HepG2 (cell line): ENCODE data around the gene ZMIZ2. TPM values are rescaled to one million over a fixed set of nuclear protein-coding genes. Genes with fewer than 3 reads are reported as not detected.

Experiments used
- ATF7-NPFF ChIP-seq: sonication (generic); formaldehyde crosslinking; IDR thresholded peaks from 2 replicates; pipeline ENCODE4 v1.8.1; 2023; ENCODE audit warnings: mild to moderate bottlenecking, low read depth, missing genetic modification reagents, moderate library complexity
- CEBPG ChIP-seq: IDR thresholded peaks from 2 replicates; pipeline ENCODE4 v1.6.1; 2016
- DMAP1 ChIP-seq: IDR thresholded peaks from 2 replicates; pipeline ENCODE4 v1.6.1; 2016
- ESRRA ChIP-seq: sonication (generic); formaldehyde crosslinking; IDR thresholded peaks from 2 replicates; pipeline ENCODE4 v1.5.1; 2020; ENCODE audit warnings: mild to moderate bottlenecking, low read depth, missing genetic modification reagents
- GFI1 ChIP-seq: sonication (generic); formaldehyde crosslinking; IDR thresholded peaks from 2 replicates; pipeline ENCODE4 v1.5.0; 2020; ENCODE audit warnings: missing genetic modification reagents, mild to moderate bottlenecking, borderline replicate concordance
- HOXA5 ChIP-seq: sonication (generic); formaldehyde crosslinking; IDR thresholded peaks from 2 replicates; pipeline ENCODE4 v1.4.0; 2020; ENCODE audit warnings: missing genetic modification reagents
- IKZF1 ChIP-seq: fragments of 450-650 bp; IDR thresholded peaks from 2 replicates; pipeline ENCODE4 v1.7.1; 2016
- MYNN ChIP-seq: sonication (generic); formaldehyde crosslinking; IDR thresholded peaks from 2 replicates; pipeline ENCODE4 v1.4.0; 2020; ENCODE audit warnings: mild to moderate bottlenecking, low read depth, missing genetic modification reagents
- NR2C2 ChIP-seq: sonication (generic); formaldehyde crosslinking; IDR thresholded peaks from 2 replicates; pipeline ENCODE4 v1.4.0; 2020; ENCODE audit warnings: missing genetic modification reagents, mild to moderate bottlenecking, moderate library complexity, borderline replicate concordance
- NR2F6 ChIP-seq, 2 experiments: IDR thresholded peaks; 2 replicates each; pipeline ENCODE4 v1.6.1; 2016; ENCODE audit warnings: antibody characterized with exemption in 1 of 2, mild to moderate bottlenecking in 1 of 2
- POLR2AphosphoS2 ChIP-seq: IDR thresholded peaks from 2 replicates; pipeline ENCODE4 v1.6.1; 2011; ENCODE audit warnings: low read depth, low read length, improper control_type of control experiment
- RXRA ChIP-seq: sonication (generic); formaldehyde crosslinking; IDR thresholded peaks from 2 replicates; pipeline ENCODE4 v1.5.1; 2020; ENCODE audit warnings: missing genetic modification reagents
- ZFP1 ChIP-seq: IDR thresholded peaks from 2 replicates; pipeline ENCODE4 v1.6.1; 2016
- ZNF160 ChIP-seq: sonication (generic); formaldehyde crosslinking; IDR thresholded peaks from 2 replicates; pipeline ENCODE4 v1.8.0; 2022; ENCODE audit warnings: mild to moderate bottlenecking, inconsistent platforms, missing genetic modification reagents
- ZNF20 ChIP-seq: sonication (generic); formaldehyde crosslinking; IDR thresholded peaks from 2 replicates; pipeline ENCODE4 v1.4.0; 2020; ENCODE audit warnings: mild to moderate bottlenecking, moderate library complexity, missing genetic modification reagents
- ZNF550 ChIP-seq: sonication (generic); formaldehyde crosslinking; IDR thresholded peaks from 2 replicates; pipeline ENCODE4 v1.4.0; 2020; ENCODE audit warnings: mild to moderate bottlenecking, missing genetic modification reagents, borderline replicate concordance
- ZNF674 ChIP-seq: sonication (generic); formaldehyde crosslinking; IDR thresholded peaks from 2 replicates; pipeline ENCODE4 v1.5.0; 2020; ENCODE audit warnings: low read depth, mild to moderate bottlenecking, missing genetic modification reagents
- ZNF878 ChIP-seq: sonication (generic); formaldehyde crosslinking; IDR thresholded peaks from 2 replicates; pipeline ENCODE4 v1.8.1; 2023; ENCODE audit warnings: mild to moderate bottlenecking, missing genetic modification reagents, moderate library complexity
- polyA plus RNA-seq, 8 experiments: library from polyadenylated mRNA; depleted of rRNA in 3 of 8; stranded (reverse) in 7 of 8; unstranded in 1 of 8; fragments of >200 nt; fragmentation: Illumina TruSeq in 4 of 8; extraction: Trizol in 4 of 8; gene quantifications; 2 replicates each; pipeline versions ENCODE4 v1.2.1 to v1.2.3, GENCODE V29; 2011 to 2016; ENCODE audit warnings: low read depth in 4 of 8, missing spikeins in 1 of 8, mixed read lengths in 1 of 8; ENCODE audit not compliant: insufficient read depth in 1 of 8
- total RNA-seq, 5 experiments: library from RNA; depleted of rRNA; stranded (reverse); fragments of >200 nt; fragmentation: Illumina TruSeq; extraction: Trizol; gene quantifications; 2 replicates each; pipeline ENCODE4 v1.2.3, GENCODE V29; 2016; ENCODE audit warnings: low read depth in 1 of 5
- TF ChIP-seq, protein P1 (sequence below): sonication (generic); formaldehyde crosslinking; IDR thresholded peaks from 2 replicates; pipeline ENCODE4 v1.4.0; 2020; ENCODE audit warnings: missing genetic modification reagents
- TF ChIP-seq, protein P2 (sequence below): sonication (generic); IDR thresholded peaks from 2 replicates; pipeline ENCODE4 v1.6.1; 2016; ENCODE audit warnings: low read depth, borderline replicate concordance
- TF ChIP-seq, protein P3 (sequence below): sonication (generic); formaldehyde crosslinking; IDR thresholded peaks from 2 replicates; pipeline ENCODE4 v1.8.0; 2022; ENCODE audit warnings: missing genetic modification reagents, mild to moderate bottlenecking, moderate library complexity, borderline replicate concordance
- TF ChIP-seq, protein P4 (sequence below): sonication (generic); formaldehyde crosslinking; IDR thresholded peaks from 2 replicates; pipeline ENCODE4 v1.5.0; 2020; ENCODE audit warnings: mild to moderate bottlenecking, missing genetic modification reagents, moderate library complexity
- TF ChIP-seq, protein P5 (sequence below): sonication (generic); formaldehyde crosslinking; IDR thresholded peaks from 2 replicates; pipeline ENCODE4 v1.4.0; 2020; ENCODE audit warnings: missing genetic modification reagents, borderline replicate concordance

Gene ZMIZ2
- total and polyA plus RNA-seq, 2 of the 13 experiments (the other 11 are each of a cell fraction or from before 2014, with no cell fraction given): 4.9 to 7.9 TPM

DNA sequence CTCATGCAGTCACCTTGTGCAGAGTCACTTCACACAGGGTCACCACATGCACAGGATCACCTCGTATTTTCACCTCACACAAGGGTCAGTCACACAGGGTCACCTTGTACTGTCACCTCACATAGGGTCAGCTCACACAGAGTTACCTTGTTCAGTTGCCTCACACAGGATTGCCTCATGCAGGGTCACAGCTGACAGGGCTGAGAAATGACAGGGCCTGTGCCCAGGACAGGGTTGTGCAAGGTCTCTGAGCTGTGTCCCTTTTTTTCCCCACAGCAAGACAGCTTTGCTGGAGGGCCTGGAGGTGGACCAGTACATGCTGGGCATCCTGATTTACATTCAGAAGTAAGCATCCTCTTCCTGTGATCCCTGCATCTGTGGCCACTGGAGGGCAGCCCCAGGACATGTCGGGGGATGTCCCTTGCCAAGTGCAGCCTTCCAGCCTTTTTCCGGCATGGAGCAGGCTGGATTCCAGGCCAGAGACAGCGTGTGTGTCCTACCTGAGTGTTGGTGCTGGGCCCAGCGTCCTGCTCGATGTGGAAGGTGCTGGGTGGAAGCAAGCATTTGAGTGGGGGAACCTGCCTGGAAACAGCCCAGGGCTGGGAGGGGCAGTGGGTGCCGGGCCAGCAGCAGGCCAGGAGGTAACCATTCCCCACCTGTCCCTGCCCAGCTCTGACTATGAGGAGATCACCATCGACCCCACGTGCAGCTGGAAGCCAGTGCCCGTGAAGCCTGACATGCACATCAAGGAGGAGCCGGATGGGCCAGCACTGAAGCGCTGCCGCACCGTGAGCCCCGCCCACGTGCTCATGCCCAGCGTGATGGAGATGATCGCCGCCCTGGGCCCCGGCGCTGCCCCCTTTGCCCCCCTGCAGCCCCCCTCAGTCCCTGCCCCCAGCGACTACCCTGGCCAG is 16.3 kb downstream of the ZMIZ2 start (continued):
- TF ChIP-seq, protein P1, sequence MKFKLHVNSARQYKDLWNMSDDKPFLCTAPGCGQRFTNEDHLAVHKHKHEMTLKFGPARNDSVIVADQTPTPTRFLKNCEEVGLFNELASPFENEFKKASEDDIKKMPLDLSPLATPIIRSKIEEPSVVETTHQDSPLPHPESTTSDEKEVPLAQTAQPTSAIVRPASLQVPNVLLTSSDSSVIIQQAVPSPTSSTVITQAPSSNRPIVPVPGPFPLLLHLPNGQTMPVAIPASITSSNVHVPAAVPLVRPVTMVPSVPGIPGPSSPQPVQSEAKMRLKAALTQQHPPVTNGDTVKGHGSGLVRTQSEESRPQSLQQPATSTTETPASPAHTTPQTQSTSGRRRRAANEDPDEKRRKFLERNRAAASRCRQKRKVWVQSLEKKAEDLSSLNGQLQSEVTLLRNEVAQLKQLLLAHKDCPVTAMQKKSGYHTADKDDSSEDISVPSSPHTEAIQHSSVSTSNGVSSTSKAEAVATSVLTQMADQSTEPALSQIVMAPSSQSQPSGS: no peak
- TF ChIP-seq ESRRA (CRISPR knock-in tag): peak; percentile 92; the same call in 1 of the 2 replicates
- no peak for TF ChIP-seq ZNF550 (CRISPR knock-in tag)
- no peak for TF ChIP-seq ZNF160 (CRISPR knock-in tag)
- TF ChIP-seq, protein P2, sequence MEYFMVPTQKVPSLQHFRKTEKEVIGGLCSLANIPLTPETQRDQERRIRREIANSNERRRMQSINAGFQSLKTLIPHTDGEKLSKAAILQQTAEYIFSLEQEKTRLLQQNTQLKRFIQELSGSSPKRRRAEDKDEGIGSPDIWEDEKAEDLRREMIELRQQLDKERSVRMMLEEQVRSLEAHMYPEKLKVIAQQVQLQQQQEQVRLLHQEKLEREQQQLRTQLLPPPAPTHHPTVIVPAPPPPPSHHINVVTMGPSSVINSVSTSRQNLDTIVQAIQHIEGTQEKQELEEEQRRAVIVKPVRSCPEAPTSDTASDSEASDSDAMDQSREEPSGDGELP: 0 out of 2 replicates have a peak, but pooled peaks have one; percentile 33
- TF ChIP-seq, protein P3, sequence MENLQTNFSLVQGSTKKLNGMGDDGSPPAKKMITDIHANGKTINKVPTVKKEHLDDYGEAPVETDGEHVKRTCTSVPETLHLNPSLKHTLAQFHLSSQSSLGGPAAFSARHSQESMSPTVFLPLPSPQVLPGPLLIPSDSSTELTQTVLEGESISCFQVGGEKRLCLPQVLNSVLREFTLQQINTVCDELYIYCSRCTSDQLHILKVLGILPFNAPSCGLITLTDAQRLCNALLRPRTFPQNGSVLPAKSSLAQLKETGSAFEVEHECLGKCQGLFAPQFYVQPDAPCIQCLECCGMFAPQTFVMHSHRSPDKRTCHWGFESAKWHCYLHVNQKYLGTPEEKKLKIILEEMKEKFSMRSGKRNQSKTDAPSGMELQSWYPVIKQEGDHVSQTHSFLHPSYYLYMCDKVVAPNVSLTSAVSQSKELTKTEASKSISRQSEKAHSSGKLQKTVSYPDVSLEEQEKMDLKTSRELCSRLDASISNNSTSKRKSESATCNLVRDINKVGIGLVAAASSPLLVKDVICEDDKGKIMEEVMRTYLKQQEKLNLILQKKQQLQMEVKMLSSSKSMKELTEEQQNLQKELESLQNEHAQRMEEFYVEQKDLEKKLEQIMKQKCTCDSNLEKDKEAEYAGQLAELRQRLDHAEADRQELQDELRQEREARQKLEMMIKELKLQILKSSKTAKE (CRISPR knock-in tag): no peak
- TF ChIP-seq NR2C2: peak; percentile 59; the same call in 1 of the 2 replicates
- no peak for TF ChIP-seq IKZF1
- TF ChIP-seq, protein P4, sequence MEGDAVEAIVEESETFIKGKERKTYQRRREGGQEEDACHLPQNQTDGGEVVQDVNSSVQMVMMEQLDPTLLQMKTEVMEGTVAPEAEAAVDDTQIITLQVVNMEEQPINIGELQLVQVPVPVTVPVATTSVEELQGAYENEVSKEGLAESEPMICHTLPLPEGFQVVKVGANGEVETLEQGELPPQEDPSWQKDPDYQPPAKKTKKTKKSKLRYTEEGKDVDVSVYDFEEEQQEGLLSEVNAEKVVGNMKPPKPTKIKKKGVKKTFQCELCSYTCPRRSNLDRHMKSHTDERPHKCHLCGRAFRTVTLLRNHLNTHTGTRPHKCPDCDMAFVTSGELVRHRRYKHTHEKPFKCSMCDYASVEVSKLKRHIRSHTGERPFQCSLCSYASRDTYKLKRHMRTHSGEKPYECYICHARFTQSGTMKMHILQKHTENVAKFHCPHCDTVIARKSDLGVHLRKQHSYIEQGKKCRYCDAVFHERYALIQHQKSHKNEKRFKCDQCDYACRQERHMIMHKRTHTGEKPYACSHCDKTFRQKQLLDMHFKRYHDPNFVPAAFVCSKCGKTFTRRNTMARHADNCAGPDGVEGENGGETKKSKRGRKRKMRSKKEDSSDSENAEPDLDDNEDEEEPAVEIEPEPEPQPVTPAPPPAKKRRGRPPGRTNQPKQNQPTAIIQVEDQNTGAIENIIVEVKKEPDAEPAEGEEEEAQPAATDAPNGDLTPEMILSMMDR: peak; percentile 57
- no peak for TF ChIP-seq GFI1 (CRISPR knock-in tag)
- no peak for TF ChIP-seq HOXA5
- no peak for TF ChIP-seq ZNF878 (CRISPR knock-in tag)
- no peak for TF ChIP-seq ZNF674 (CRISPR knock-in tag)
- TF ChIP-seq ZNF20 (CRISPR knock-in tag): no peak
- TF ChIP-seq RXRA (CRISPR knock-in tag): peak; percentile 81; the same call in 1 of the 2 replicates
- TF ChIP-seq CEBPG (CRISPR knock-in tag): peak; percentile 25; the same call in 1 of the 2 replicates
- TF ChIP-seq ATF7-NPFF (CRISPR knock-in tag): no peak
- no peak for TF ChIP-seq DMAP1 (CRISPR knock-in tag)
- TF ChIP-seq POLR2AphosphoS2: no peak
- no peak for TF ChIP-seq MYNN
- TF ChIP-seq, protein P5, sequence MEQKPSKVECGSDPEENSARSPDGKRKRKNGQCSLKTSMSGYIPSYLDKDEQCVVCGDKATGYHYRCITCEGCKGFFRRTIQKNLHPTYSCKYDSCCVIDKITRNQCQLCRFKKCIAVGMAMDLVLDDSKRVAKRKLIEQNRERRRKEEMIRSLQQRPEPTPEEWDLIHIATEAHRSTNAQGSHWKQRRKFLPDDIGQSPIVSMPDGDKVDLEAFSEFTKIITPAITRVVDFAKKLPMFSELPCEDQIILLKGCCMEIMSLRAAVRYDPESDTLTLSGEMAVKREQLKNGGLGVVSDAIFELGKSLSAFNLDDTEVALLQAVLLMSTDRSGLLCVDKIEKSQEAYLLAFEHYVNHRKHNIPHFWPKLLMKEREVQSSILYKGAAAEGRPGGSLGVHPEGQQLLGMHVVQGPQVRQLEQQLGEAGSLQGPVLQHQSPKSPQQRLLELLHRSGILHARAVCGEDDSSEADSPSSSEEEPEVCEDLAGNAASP: peak; percentile 72; the same call in 1 of the 2 replicates
- no peak for TF ChIP-seq NR2F6 (IDR thresholded peaks at IDR 0.05)
- TF ChIP-seq NR2F6 (CRISPR knock-in tag; IDR thresholded peaks at IDR 0.05): no peak
- no peak for TF ChIP-seq ZFP1
